GM12874 (cell line): ENCODE results near the gene CKAP2L.

ENCODE experiments used
- CTCF ChIP-seq: IDR thresholded peaks from 2 replicates; pipeline ENCODE4 v1.5.1; 2011; ENCODE audit warnings: low read depth, mild to moderate bottlenecking, control low read depth, low read length, moderate library complexity; ENCODE audit not compliant: insufficient read depth

The CKAP2L gene

GRCh38 chr2:112699984-112700667, 64.3 kb downstream of the CKAP2L start:
- TF ChIP-seq CTCF: no peak

- TF ChIP-seq CTCF: no peak
Measured at GRCh38 chr2:112698834-112699515, 65.4 kb downstream of the CKAP2L start.

GRCh38 chr2:112694182-112694581, 70.2 kb downstream of the CKAP2L start:
- no peak for TF ChIP-seq CTCF

DNA sequence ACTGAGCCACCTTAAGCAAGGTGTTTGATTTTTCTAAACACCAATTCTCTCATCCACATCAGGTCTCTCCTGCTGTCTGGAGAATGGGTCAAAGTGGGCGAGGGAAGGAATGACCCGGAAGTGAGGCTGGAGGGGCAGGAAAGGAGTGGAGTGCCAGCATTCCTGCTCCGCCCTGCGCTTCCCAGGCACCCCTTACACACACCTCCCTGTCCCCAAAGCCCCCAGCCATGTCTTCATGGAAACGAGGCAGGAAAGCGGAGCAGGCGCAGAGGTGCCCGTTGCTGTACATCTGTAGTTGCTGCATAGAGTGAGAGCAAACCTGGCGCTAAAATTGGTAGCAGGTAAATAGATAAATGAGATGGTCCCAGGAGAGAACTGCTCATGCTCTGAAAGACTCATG, 70.8 kb downstream of the CKAP2L start:
- TF ChIP-seq CTCF: no peak

DNA sequence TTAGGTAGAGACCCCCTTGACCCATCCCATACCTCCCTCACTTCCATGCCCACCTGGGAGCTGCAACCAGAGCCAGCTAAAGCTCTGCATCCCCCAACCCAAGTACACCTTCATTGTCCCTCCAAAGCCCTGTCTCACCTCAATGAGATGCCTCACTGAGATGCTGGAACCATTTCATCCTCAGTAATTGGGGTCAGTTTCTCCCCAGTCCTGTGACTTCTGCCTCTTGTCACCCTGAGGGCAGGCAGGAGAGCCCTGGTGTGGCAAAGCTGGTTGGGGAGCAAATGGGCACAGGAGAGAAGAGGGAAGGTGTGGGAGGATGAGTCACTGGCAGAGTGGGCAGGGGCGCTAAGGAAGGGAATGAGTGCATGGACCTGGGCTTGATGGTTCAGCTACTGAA, 71.5 kb downstream of the CKAP2L start:
- no peak for TF ChIP-seq CTCF

- no peak for TF ChIP-seq CTCF
Measured at GRCh38 chr2:112692495-112692911, 71.9 kb downstream of the CKAP2L start.

- no peak for TF ChIP-seq CTCF
Measured at GRCh38 chr2:112691881-112692281, 72.5 kb downstream of the CKAP2L start.
